Uterus (tissue), 4 donors: ENCODE measurements around the gene SND1. TPM values are rescaled to one million over a fixed set of nuclear protein-coding genes. Genes with fewer than 3 reads are reported as not detected.

Experiments
- DNase-seq, 2 donors: peaks; one replicate each; pipeline ENCODE4 v3.0.0-alpha.2; 2019 to 2020
- H3K27ac ChIP-seq, 2 donors: fragments of 200-600 bp; sonication (generic); 1 replicate in 1 of 2; 2 replicates in 1 of 2; pipeline ENCODE4 v1.5.1; 2016 to 2018
- H3K27me3 ChIP-seq, 2 donors: fragments of 200-600 bp; sonication (generic); one replicate each; pipeline ENCODE4 v1.5.1; 2018 to 2019; ENCODE audit warnings: control low read depth in 1 of 2
- H3K36me3 ChIP-seq, 2 donors: fragments of 200-600 bp; sonication (generic); one replicate each; pipeline ENCODE4 v1.5.1; 2019; ENCODE audit warnings: control low read depth in 1 of 2
- H3K4me1 ChIP-seq, 2 donors: fragments of 200-600 bp; sonication (generic); one replicate each; pipeline ENCODE4 v1.5.1; 2018 to 2019; ENCODE audit warnings: control low read depth in 1 of 2
- H3K4me3 ChIP-seq, 2 donors: fragments of 200-600 bp; sonication (generic); 1 replicate in 1 of 2; 2 replicates in 1 of 2; pipeline ENCODE4 v1.5.1; 2018 to 2019; ENCODE audit warnings: mild to moderate bottlenecking in 1 of 2
- H3K9me3 ChIP-seq, 2 donors: fragments of 200-600 bp; sonication (generic); one replicate each; pipeline ENCODE4 v1.5.1; 2019; ENCODE audit warnings: control low read depth in 1 of 2
- CTCF ChIP-seq, 4 experiments: fragments of 200-600 bp in 2 of 4; fragments of 450-650 bp in 2 of 4; sonication (generic) in 2 of 4; IDR thresholded peaks; one replicate each; pipeline ENCODE4 v1.5.1; 2016 to 2019; ENCODE audit warnings: antibody characterized with exemption in 4 of 4, mild to moderate bottlenecking in 2 of 4, moderate library complexity in 1 of 4
- POLR2A ChIP-seq, 2 donors: fragments of 450-650 bp; IDR thresholded peaks; one replicate each; pipeline ENCODE4 v1.6.1; 2016; ENCODE audit warnings: antibody characterized with exemption in 2 of 2, mild to moderate bottlenecking in 1 of 2, moderate library complexity in 1 of 2
- intact Hi-C: fragments of 100-400 bp; cut with DNase I; formaldehyde crosslinking; loops from one replicate; pipeline ENCODE4 v1.15.1; 2023; ENCODE audit warnings: low total_unique reads
- total RNA-seq, 4 donors: library from RNA; depleted of rRNA in 3 of 4; stranded (reverse); fragments of >200 nt in 3 of 4; gene quantifications; one replicate each; pipeline versions ENCODE4 v1.1.0 to v1.2.4, GENCODE V29; 2014 to 2023
- donor health status: DM: yes; HTN: yes; CAD: no.

The SND1 gene
- total RNA-seq, 4 donors from 2014 or later = 54.8 to 192 (median 117) TPM

- Histone ChIP-seq H3K36me3 (no peaks in the 10 kb centered on the region), H3K27me3 (no peaks in the 10 kb centered on the region), H3K27ac (no peak overlapping the region), H3K4me1 (no peaks in the 10 kb centered on the region), H3K9me3 (no peaks in the 10 kb centered on the region), H3K4me3 (no peak overlapping the region)
- no peak for TF ChIP-seq CTCF (IDR thresholded peaks at IDR 0.05)
- no peak for TF ChIP-seq POLR2A (IDR thresholded peaks at IDR 0.05)
- DNase-seq = no peak
- intact Hi-C loops = no loop called here
Measured at GRCh38 chr7:127913686-127914085, 261.7 kb downstream of the SND1 start.

GRCh38 chr7:127914693-127915092 lies 262.7 kb downstream of the SND1 start:
- no peaks in the 10 kb centered on the region for H3K4me1 ChIP-seq
- intact Hi-C loops = no loop called here
- DNase-seq = no peak
- no peaks in the 10 kb centered on the region for H3K9me3 ChIP-seq
- no peak for TF ChIP-seq POLR2A (IDR thresholded peaks at IDR 0.05)
- no peak for TF ChIP-seq CTCF (IDR thresholded peaks at IDR 0.05)
- H3K27me3 ChIP-seq = no peaks in the 10 kb centered on the region
- no peak overlapping the region for H3K27ac ChIP-seq
- no peak overlapping the region for H3K4me3 ChIP-seq
- H3K36me3 ChIP-seq = no peaks in the 10 kb centered on the region

- no peaks in the 10 kb centered on the region for H3K4me1 ChIP-seq
- H3K27ac ChIP-seq = no peak overlapping the region
- TF ChIP-seq CTCF (IDR thresholded peaks at IDR 0.05) (no peak), POLR2A (IDR thresholded peaks at IDR 0.05) (no peak)
- DNase-seq = no peak
- no peaks in the 10 kb centered on the region for H3K36me3 ChIP-seq
- no peaks in the 10 kb centered on the region for H3K9me3 ChIP-seq
- intact Hi-C loops = no loop called here
- no peaks in the 10 kb centered on the region for H3K27me3 ChIP-seq
- H3K4me3 ChIP-seq = no peak overlapping the region
Measured at GRCh38 chr7:127916735-127917134, 264.7 kb downstream of the SND1 start.

- no peak for TF ChIP-seq CTCF (IDR thresholded peaks at IDR 0.05)
- no peak for TF ChIP-seq POLR2A (IDR thresholded peaks at IDR 0.05)
- H3K4me3 ChIP-seq = no peak overlapping the region
- H3K27ac ChIP-seq = no peak overlapping the region
- no peaks in the 10 kb centered on the region for H3K9me3 ChIP-seq
- H3K36me3 ChIP-seq = no peaks in the 10 kb centered on the region
- no peaks in the 10 kb centered on the region for H3K4me1 ChIP-seq
- intact Hi-C loops = no loop called here
- no peak for DNase-seq
- no peaks in the 10 kb centered on the region for H3K27me3 ChIP-seq
Measured at GRCh38 chr7:127918130-127918529, 266.1 kb downstream of the SND1 start.

- H3K9me3 ChIP-seq = no peaks in the 10 kb centered on the region
- H3K36me3 ChIP-seq = no peaks in the 10 kb centered on the region
- TF ChIP-seq POLR2A (IDR thresholded peaks at IDR 0.05) = no peak
- no peak for TF ChIP-seq CTCF (IDR thresholded peaks at IDR 0.05)
- intact Hi-C loops = no loop called here
- H3K27me3 ChIP-seq = no peaks in the 10 kb centered on the region
- H3K27ac ChIP-seq = no peak overlapping the region
- H3K4me3 ChIP-seq = no peak overlapping the region
- H3K4me1 ChIP-seq = no peaks in the 10 kb centered on the region
- no peak for DNase-seq
Measured at GRCh38 chr7:127920787-127921438, 268.9 kb downstream of the SND1 start.
